NCI-H748 (cell line): ENCODE results near the gene UVRAG.

ENCODE experiments used
- DNase-seq: peaks from one replicate; lab custom pipeline; 2025; ENCODE audit not compliant: unreplicated experiment; lab: John Stamatoyannopoulos, UW

The UVRAG gene

DNA sequence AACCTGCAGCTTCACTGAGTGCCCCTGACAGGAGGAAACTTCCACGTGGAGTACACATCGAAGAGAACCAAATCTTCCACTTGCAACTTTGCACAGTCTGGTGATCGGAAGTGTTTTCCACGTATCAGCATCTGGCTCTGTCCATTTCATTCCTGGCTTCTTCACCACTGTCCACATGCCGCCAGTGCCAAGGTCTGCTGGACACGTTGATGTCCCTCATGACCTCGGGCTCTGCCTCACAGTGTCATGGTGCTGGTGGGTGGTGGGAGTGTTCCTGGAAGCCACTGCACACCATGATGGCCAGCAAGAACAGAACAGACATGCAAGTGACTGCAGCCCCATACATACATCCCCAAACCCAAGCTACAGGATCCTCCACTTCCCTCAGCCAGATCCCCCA, 342.9 kb downstream of the UVRAG start:
- no peak for DNase-seq

DNA sequence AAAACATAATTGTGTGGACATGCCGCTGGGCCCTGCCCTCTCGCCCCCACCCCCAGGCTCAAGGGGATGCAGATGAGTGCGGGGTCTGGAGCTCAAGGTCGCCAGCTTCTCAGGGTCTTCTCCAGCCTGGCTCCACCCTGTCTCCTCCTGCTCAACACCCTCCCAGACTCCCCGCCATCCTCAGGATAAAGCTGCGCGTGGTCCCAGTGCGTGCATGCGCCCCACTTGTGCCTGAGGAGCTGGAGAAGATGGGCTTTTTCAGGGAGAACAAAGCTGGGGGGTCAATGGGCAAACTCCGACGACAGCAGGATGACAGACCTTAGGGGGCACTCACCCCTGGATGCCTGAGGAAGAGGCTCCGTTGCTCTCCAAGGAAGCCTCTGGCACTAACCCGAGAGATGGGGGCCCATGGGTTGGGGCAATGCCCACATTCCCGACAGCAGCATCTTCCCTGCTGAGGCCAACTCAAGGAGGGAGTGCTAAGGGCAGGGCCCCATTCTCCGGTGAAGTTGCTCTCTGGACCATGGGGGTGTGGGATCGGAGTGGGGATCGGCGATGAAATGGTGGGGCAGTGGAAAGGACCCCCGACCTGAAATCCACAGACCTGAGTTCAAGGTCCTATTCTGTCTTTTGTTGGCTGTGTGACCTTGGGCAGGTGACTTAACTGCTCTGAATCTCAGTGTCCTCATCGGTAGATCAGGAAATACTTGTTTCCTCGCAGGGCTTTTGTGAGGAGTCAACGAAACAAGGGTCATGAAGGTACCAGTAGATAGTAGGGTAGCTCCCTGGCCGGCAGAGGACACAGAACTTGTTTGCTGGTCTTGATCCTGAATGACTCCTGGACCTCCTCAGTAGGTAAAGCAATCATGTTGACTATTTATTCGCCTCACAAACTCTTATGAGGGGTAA, 343.6 kb downstream of the UVRAG start:
- no peak for DNase-seq

DNA sequence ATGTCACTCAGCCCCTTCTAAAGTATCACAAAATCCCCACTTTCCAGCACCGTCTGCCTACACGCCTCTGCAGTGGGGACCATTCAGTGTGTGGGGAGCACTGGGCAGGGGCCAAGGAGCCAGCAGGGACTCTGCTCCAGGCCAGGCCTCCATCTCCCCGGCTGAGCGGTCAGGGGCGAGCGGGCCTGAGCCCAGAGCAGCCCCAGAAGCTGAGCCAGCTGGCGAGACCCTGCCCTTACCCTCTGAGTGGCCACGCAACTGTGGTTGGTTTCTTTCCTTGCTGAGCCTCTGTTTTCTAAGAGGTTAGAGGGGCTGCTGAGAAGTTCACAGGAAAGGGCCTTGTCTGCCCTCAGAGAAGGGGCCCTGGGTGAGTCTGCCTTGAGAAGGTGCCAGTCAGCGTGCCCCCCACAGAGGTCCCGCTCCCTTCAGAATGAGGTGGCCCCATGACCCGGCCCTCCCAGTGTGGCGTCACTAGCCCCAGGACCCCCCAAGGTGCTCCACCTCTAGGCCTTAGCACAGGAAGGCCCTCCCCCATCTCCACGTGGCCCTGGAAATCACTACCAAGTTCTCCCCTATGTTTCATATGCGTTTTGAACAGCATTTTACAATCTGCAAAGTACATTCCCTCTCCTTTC, 344.4 kb downstream of the UVRAG start:
- no peak for DNase-seq

- DNase-seq = peak; percentile 43
Observed at GRCh38 chr11:76159983-76160661, 345.1 kb downstream of the UVRAG start.

DNA sequence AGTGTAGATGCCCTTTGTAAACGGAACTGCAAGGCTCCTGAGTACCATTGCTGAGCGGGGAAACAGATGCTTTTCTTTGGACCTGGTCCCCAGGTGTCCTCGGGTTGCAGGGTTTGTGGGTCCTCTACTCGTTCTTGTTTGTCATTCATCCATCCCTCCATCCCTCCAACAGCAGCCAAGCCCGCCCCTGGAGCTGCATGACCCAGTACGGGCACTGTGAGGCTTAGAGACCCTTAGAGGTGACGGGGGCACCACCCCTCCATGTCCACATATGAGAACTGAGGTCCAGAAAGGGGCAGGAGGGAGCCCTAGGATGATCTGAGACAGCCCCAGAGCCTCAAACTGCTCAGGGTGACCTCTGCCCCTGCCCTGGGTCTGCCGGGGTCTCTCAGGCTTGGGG, 345.8 kb downstream of the UVRAG start:
- no peak for DNase-seq

DNA sequence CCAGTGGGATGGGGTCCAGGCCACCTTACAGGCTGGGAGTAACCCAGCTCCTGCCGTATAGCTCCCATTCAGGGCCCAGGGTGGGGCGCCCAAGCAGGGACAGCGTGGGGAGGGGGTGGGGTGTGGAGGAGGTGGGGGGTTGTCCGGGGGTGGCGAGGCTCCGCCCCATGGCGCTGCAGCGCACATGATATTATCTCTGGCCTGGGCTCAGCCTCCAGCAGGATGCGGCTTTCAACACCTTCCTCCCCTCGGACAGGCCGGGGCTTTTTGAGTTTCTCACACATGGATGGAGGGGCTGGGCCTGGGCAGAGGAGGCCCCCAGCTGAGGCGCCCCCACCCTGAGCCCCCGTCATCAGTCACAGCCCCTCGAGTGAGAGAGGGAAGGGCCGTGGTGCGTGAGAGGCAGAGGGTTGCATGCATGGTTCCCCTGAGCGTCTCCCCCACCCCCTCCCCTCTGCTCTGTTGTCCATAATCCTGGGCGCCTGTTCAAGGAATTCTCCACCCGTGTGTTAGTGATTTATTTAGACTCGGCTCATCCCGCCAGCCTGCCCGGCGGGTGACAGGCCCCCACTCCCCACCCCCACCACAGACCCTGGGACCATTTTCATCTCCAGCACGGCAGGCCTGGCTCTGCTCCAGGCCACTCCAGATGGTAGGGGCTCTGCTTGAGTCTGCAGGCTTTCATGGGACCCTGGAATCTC, 346.4 kb downstream of the UVRAG start:
- peak; percentile 61 for DNase-seq

DNA sequence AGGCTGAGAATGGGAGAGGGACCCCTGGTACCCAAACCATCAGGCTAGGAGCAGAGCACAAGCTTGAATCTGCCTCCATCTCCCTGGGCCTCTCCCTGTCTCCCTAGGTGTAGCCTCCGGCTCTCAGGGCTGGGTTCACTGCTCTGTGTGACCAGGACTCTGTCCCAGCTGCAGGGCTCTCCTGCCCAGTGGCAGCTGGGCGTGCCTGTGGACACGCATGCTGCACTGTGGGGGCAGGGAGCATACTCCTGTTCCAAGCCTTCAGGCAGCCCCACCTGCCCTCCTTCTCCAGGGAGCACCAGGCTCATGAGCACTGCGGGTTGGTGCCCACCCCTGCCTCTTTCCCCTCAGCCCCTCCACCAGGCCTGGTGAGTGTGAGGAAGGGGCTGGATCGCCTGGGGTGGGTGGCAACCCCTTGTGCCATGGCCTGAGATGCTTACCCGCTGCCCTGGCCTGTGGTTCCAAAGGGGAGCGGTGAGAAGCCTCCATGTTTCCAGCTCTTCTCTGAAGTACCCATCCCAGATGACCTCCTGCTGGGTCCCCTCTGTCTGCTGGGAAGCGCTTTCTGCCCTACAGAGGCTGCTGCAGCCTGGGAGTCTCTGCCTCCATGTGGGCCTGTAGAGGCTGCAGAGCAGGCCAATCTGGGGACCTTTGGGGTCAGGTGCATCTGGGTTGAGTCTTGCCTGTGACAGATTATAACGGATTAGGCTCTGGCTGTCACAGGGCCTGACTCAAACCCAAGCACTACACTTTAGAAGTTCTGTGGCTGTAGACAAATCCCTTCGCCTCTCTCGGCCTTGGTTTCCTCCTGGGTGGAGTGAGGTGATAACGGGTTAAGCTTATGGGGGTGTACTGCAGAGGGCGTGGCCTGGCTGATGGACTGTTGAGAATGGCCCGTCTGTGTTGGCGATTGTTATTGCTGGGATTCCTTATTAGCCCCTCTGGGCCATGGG, 347.6 kb downstream of the UVRAG start:
- DNase-seq = peak; percentile 21

DNA sequence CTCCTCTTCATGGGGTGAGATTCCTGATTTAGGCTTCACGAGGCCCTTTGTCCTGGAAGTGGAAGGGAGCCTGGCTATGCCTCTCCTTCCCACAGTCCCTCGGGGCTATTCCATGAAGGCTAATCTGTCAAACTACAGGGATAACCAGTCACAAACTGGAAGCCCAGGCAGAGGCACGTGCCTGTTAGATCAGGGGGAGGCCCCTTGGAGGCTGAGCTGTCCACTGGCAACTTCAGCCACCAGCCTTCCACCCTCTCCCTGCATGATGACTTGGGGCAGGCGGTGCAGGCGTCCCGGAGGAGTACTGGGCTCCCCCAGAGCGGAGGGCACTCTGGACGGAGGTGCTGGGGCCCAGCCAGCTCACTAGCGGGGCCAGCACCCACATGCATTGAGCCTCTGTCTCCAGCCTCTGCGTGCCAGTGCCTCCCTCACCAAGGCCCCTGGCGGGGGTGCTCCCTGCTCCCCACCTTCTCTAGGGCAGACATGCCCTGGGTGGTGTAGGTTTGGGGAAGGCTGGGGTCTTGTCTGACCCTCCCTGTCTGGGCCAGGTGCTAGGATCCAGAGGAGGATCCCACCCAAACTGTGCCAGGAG, 348.4 kb downstream of the UVRAG start:
- DNase-seq = no peak

- DNase-seq = no peak
Observed at GRCh38 chr11:76164081-76164480, 349.1 kb downstream of the UVRAG start.

DNA sequence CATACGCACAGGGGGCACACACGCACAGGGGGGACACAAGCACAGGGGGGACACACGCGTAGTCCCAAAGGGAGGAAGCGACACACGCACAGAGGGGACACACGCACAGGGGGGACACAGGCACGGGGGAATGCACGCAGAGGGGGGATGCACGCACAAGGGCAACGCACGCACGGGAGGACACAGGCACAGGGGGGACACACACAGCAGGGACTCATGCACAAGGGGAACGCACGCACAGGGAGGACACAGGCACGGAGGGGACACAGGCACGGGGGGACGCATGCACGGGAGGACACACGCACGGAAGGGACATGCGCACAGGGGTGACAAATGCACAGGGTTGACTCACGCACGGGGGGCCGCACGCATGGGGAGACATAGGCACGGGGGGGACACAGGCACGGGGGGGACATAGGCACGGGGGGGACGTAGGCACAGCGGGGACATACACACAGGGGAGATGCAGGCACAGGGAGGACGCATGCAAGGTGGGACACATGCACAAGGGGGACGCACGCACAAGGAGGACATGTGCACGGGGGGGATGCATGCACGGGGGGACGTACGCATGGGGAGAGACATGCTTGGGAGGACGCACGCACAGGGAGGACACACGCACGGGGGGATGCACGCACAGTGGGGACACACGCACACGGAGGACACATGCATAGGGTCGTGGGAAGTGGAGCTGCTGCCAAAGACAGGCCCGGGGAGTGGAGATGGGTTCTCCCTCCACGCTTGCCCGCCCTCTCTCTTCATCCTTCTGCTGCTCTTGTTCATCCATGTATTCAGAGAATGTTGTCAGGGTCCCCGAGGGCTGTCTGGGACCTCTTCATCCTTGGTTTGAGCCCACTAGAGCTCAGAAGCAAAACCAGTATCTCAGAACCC, 350.1 kb downstream of the UVRAG start:
- DNase-seq = no peak

DNA sequence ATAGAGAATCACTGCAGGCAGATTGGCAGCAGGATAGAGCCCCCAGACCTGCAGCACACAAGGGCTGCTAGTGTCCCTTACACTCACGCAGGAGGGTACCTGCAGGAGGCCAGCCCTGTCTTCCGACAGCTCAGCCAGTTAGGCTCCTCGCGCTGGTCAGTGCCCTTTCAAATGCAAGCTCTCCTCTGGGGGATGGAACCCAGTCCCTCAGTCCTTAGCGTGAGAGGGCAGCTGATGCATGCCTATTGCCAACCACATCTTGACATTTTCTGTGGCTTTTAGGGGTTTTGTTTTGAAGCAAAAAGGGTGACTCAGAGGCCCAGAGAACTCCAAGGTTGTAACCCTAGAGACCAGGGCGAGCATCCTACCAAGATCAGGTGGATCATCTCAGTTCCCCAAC, 351.3 kb downstream of the UVRAG start:
- no peak for DNase-seq

- no peak for DNase-seq
Observed at GRCh38 chr11:76167590-76167989, 352.6 kb downstream of the UVRAG start.

DNA sequence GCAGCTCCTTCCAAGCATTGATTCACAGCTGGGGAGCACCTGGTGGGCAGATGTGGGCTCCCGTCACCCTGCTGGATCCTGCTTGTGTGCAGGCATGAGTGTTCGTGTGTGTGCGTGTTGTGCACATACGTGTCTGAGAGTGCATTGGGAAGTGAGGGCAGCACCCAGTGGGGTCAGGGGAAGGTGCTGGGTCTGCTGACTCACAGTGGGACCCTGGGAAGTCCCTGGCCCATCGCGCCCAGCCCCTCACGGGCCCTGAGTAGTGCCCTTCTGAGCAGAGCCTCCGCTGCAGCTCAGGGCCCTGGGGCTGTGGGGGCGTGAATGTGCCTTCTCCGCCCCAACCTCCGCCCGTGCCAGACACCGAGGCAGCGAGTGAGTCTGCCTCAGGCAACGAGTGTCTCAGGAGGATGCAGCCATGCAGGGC, 354.5 kb downstream of the UVRAG start:
- no peak for DNase-seq

DNA sequence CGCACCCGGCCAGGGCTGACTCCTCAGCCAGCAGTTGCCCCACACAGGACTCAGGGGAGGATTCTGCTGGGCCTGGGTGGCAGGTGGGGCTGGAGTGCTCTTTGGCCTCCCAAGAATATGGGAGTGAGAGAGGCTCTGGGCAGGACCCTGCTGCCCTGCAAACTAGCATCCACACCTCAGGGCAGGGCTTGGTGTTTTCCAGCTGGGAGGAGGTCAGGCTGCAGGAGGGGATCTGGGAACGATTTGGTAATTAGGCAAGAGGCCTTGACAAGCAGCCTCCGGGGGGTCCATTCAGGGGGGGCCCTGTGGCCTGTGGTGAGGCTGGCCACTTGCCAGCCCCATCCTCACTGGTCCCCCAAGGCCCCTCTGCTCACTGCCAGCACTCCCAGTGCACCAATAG, 355.5 kb downstream of the UVRAG start:
- DNase-seq = no peak

DNA sequence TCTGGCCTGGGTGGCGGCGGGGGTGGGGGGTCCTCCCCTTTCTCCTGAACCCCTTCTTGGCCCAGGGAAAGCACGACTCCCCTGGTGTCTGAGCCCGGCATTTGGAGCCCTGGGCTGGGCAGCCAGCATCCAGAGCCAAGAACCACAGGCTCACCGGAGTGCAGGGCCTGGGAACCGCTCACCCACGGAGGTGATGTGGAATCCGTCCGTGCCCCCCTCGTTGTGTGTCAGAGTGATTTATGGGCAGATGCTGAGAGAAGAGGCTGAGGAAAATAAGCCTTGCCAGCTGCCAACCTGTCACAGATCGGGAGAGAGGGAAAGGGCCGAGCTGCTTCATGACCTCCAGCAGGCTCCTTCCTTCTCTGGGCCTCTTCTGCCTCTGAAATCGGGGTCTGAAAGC, 357.6 kb downstream of the UVRAG start:
- no peak for DNase-seq

- DNase-seq = no peak
Observed at GRCh38 chr11:76173663-76174062, 358.7 kb downstream of the UVRAG start.

DNA sequence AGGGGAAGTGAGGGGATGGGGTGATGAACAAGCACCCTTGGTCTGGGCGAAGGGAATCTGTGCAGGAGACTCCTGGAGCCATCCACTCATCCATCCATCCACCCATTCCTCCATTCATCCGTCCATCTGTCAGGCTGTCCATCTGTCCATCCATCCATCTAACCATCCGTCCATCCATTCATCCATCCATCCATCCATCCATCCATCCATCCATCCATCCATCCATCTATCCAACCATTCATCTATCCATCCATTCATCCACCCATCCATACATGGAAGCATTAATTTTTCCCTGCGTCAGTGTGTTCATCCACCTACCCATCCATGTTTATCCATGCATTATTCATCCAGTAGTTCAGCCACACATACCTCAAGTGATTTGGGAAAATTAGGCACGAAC, 359.3 kb downstream of the UVRAG start:
- no peak for DNase-seq

DNA sequence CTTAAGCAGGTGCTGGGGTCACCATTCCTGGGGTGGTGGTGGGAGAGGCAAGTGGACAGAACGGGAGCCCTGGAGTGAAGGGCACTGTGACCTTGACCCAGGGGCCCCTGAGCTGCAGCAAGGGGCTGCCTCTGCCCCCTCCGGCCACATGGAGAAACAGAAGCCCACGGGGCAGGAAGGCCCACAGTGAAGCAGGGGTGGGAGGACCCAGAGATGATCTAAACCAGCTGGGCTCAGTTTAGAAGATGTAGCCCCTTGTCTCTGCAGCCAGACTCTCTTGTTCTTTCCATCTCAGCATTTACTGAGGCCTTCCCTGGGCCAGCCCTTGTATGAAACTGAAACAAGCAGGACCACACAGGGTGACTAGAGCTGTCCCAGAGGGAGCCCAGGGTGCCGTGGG, 360.8 kb downstream of the UVRAG start:
- no peak for DNase-seq

DNA sequence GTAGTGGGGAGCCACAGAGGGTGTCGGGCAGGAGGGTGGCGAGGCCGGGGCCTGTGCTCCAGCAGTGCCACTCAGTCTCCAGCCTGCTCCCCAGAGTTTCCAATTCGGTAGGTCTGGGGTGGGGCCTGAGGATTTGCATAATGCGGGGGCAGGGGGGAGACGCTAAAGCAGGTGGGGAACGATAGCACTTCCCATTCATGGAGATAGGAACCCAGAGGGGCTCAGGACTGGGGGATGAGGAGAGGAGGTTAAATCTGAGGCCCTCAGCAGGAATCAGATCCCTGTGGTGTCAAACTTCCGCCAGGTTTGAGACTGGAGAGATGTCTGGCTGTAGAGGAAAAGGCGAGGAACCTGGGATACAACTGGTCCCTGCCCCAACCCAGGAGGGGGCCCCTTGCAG, 361.5 kb downstream of the UVRAG start:
- DNase-seq = no peak
